GM12892 (cell line): ENCODE data around the gene ATRN.

ENCODE experiments used
- POLR2A ChIP-seq: IDR thresholded peaks from 2 replicates; pipeline ENCODE4 v1.6.1; 2011; ENCODE audit warnings: low read depth, low read length, control low read depth
- POLR2AphosphoS5 ChIP-seq: IDR thresholded peaks from 2 replicates; pipeline ENCODE4 v1.6.1; 2011; ENCODE audit warnings: low read depth, low read length, control low read depth
- TAF1 ChIP-seq: IDR thresholded peaks from 2 replicates; pipeline ENCODE4 v1.6.1; 2011; ENCODE audit warnings: low read depth, mild to moderate bottlenecking, control low read depth, low read length, borderline replicate concordance

- TF ChIP-seq POLR2A (no peak), POLR2AphosphoS5 (no peak), TAF1 (no peak)
Observed at GRCh38 chr20:3674447-3674846, 203.6 kb downstream of the ATRN start.
